Skin of body (tissue), 2 donors: ENCODE data around the gene PLSCR4. TPM values are rescaled to one million over a fixed set of nuclear protein-coding genes. Genes with fewer than 3 reads are reported as not detected.

Experiments used
- DNase-seq: peaks from one replicate; lab custom pipeline; 2025; lab: John Stamatoyannopoulos, UW
- total RNA-seq: library from RNA; depleted of rRNA; stranded (reverse); fragments of >200 nt; gene quantifications from one replicate; pipeline ENCODE4 v1.2.3, GENCODE V29; 2014

Gene PLSCR4
- total RNA-seq, 1 donor from 2014 or later, result 54.4 TPM

GRCh38 chr3:146195030-146195429, 55.9 kb downstream of the PLSCR4 start:
- DNase-seq, result peak; percentile 6

DNA sequence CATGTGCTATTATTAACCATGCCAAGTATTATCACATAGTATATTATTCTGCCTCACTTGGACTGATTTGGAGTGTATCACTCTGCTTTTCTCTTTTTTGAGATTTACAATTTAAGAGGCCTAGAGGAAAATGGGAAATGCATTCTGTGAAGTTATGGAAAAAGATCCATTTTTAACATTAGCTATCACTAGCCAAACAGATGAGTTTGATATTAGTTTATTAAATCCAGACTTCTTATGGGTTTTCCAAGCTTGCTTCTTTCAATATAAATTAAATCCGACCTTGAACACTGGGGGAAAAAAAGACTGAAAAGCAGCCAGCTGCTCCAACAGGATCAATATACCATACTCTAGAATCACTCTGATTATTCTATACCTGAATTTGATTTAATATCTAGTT, 59.9 kb downstream of the PLSCR4 start:
- DNase-seq, result peak; percentile 87

- peak; percentile 14 for DNase-seq
Observed at GRCh38 chr3:146189519-146190173, 61.3 kb downstream of the PLSCR4 start.

DNA sequence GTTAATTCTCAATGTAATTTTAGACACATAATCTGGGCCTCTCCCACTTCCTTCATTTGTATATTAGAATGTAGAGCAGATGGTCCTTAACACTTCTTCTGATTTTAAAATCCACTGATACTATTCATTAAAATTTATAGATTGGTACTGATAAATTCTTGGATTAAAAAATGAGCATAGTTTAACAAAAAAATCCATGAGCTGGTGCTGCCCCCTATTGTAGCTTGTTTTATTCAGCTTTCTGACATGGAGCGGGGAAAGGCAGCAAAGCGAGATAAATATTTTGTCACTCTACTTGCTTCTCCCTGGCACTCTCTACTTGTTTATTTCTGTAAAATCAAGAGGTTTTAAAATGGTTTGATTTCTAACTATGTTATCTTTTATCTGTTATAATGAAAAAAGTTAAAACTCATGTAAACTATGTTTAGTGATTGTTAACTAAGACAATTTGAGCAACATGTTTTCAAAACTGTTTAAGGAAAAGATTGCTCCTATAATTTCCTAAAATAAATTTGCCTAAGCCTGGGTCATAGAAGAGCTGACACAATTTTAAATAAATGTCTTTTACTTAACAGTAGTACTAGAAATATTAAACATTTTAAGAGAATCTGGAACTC, 63.5 kb downstream of the PLSCR4 start:
- peak; percentile 7 for DNase-seq

DNA sequence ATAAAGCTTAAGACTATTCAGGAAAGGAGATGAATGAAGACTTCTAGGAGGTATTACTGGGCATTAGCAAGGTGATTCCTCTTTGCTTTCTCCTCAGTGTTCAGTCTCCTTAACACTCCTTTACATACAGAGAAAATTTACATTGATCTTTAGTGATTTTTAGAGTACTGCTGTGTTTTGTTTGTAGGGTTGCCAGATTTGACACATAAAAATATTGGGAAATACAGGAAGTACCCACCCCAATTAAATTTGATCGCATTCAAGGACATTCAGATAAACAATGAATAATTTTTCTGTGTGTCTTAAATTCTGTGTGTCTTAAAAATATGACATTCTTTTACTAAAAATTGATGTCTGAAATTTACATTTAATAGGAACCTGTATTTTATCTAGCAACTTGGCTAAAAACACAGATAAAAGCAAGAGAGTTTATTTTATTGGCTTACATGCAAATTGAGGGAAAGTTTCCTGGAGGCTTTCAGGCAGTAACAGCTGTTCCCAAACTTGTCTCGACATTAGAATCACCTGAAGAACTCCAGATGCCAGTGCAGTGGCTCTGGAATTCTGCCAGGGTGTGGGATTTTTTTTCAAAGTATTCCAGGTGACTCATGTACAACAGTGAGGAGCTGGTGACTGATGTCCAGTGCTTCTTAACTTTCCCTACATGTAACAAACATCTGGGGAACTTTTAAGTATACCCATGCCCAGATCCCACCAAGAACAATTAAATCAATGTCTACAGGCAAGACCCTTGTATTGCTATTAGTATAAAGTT, 66.5 kb downstream of the PLSCR4 start:
- DNase-seq, result no peak

- DNase-seq, result no peak
Observed at GRCh38 chr3:146181216-146181615, 69.7 kb downstream of the PLSCR4 start.

DNA sequence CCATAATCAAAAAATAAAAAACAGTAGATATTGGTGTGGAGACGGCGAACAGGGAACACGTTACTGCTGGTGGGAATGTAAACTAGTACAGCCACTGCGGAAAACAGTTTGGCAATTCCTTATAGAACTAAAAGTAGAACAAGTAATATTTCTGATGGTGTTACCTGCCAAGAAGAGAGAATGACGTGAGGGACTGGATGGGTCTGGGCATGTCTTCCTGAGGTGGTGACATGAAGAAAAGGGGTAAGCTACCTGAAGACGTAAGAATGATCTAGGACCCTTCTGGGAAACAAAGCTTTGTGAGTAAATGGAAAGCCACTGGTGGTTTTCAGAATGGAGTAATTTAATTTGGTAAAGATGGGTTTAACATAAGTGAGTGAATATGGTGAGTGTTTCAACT, 70.5 kb downstream of the PLSCR4 start:
- DNase-seq, result no peak

DNA sequence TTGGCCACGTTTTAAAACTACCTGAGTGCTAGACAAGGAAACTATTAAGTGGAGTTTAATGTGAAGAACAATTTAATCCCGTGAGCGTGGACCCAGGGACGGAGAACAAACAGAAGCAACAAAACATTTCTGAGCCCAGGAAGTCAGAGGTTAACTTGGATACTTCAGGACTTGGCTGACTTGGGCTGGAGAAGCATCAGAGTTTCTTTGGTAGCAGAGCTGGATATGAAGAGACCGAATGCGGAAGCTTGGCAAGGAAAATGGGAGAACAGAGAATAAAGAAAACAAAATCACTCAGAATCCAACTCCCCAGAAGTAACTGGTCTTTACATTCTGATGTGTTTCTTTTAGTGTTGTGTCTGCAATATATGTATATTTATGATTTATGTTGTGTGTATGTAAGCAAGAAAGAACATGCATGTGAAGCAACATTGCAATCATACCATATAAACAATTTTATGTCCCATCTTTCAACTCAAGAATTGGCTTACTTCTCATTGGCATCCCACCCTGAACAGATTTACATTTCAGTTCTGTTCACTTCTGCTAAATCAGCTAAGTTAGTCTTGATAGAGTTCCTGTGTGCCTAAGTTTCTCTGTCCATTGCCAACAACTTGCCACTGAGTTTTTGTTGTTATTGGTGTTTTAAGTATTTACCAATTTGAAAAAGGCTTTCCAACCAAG, 72.8 kb downstream of the PLSCR4 start:
- peak; percentile 47 for DNase-seq

DNA sequence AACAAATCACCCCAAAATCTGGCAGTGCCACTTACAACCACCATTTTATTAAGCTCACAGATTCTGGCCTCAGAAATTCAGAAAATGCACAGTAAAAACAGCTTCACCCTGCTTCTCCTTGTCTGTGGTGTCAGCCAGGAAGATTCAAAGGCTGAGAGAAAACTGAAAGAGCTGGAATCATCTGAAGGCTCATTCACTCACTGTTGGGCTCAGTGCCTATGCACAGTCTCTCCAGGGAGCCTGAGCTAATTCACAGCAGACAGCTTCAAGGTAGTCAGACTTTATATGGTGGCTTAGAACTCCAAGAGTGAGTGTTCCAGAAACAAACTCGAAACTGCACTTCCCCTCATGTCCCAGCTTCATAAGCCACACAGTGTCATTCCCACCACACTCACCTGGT, 73.4 kb downstream of the PLSCR4 start:
- peak; percentile 37 for DNase-seq

GRCh38 chr3:146177072-146177471, 73.8 kb downstream of the PLSCR4 start:
- DNase-seq, result no peak

- DNase-seq, result no peak
Observed at GRCh38 chr3:146172586-146172985, 78.3 kb downstream of the PLSCR4 start.

GRCh38 chr3:146170591-146170990, 80.3 kb downstream of the PLSCR4 start:
- DNase-seq, result no peak

DNA sequence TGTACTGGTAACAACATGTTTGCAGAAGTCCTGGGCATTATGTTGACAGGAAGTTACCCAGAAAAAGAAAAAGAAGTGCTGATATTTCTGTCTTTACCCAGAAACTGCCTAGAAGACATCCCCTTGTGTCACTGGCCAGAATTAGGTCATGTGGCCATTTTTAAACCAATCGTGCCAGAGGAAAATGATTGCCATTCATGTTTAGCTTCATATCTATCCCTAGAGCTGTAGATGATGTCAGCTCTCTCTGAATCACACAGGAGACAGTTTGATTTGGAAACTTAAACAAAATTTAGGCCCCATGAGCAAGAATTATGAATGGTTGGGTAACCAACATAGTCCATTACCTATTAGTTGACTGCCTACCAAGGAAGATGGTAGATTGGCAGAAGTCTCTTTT, 81.0 kb downstream of the PLSCR4 start:
- no peak for DNase-seq

GRCh38 chr3:146166826-146167225, 84.1 kb downstream of the PLSCR4 start:
- DNase-seq, result no peak

DNA sequence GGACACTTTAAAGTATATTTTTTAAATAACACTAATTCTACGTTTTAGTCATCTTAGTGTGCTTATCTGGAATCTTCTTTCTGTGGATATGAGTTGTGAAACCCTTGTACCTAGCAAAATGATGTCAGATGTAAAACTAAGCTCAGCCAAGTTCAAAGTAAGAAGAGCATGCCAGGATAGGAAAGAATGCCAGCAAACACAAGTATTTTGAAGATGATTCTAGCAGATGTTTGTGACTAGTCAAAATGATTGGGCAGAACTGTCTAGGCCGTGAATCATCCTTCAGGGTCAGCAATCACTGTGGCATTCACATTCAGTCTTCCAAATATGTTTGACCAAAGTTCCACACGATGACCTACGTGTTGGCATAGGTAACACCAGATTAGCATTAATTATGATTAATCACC, 84.5 kb downstream of the PLSCR4 start:
- DNase-seq, result no peak

DNA sequence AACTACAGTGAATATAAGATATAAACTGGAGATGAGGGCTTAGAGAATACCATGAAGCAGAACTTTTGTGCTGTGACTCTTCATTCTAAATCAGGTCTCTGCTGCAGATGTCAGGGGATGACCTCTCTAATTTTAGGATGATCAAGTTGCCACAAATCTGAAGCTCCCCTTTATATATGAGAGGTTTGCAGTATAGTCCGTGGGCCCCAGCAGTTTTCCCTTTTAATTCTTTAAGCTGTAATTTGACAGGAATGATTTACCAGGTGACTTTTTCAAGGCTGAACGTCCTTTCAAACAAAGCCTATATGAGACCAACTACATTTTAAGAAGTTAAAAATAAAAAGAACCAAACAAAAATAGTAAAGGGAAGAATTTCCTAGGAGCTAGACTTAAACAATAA, 85.0 kb downstream of the PLSCR4 start:
- no peak for DNase-seq

DNA sequence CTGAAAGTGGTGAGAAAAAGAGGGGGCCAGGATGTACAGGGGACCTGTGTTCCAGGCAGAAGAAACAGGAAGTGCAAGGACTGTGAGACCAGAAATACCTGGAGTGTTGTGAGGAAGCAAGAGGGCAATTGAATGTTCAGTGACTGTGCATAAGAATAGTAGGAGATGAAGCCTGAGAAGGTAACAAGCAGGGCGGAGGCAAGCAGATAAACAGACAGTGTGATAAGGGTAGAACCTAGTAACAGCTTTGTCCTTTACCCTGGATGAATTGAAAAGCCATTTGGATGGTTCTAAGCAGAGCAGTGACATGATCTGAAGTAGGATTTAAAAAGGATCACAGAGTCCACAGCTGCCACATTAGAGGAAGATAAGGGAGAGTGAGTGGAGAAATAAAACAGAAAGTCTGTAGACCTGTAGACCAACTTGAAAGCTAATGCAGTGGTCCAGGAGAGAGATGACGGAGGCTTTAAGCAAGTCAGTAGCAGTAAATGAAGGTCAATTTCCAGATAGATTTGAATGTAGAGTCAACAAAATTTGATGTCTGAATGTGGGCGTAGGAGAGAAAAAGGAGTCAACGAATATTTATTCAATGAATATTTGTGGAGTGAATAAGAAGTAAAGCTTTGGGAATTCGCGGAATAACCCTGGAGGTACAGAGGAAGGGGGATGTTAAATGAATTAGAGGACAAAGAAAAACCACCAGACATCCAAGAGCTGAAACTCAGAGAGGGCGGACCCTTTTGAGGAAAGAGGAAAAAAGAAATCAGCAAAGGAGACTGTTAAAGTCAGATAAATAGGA, 85.7 kb downstream of the PLSCR4 start:
- no peak for DNase-seq

- no peak for DNase-seq
Observed at GRCh38 chr3:146164506-146164905, 86.4 kb downstream of the PLSCR4 start.

DNA sequence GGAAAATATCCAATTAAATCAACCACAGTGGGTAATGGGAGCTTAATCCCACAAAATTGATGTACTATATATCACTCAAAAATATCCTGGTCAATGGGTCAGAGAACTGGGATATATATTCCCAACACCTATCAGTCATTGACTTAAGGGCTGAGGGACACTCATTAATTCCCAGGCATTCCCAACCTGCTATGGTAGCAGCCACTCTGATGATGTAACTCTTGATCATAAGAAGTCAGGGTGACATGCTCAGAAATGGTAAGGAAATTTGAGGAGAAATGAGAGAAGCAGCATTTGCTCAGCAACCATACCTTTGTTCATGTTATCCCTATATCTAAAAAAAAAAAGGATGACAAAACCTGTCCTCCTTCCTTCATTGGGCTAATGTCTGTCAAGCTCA, 86.8 kb downstream of the PLSCR4 start:
- DNase-seq, result no peak

DNA sequence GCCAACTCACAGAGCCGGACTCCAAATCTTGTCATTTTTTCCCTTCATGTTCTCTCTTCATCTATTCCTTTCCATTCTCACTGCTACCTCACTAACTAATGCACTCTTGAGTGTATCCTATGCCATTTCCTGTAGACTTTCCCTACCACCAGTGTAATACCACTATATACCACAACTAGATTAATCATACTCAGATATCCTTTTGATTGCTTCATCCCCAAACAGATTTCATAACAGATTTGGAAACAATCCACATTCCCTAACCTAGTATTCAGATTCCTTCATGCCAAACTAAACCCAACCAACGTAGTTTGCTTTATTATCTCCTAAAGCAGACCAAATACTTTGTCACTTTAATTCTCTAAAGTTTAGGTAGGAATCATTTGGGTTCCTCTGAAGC, 87.3 kb downstream of the PLSCR4 start:
- DNase-seq, result no peak

- no peak for DNase-seq
Observed at GRCh38 chr3:146162561-146162960, 88.3 kb downstream of the PLSCR4 start.
